GM10248 (cell line): Measurements from ENCODE around the gene IPCEF1.
"Not testable (repeated sequence)": the region's sequence is repeated elsewhere in the genome, so short reads cannot be mapped to it uniquely, and the experiment has no call there.

ENCODE experiments used
- CTCF ChIA-PET: fragments of 300-600 bp; sonication (Branson Sonifier 250); formaldehyde crosslinking; extraction: SDS; loops from one replicate; lab custom pipeline; 2021; ENCODE audit warnings: antibody characterized with exemption; lab: Yijun Ruan, JAX
- POLR2A ChIA-PET: fragments of 350-650 bp; sonication (Branson Sonifier 250); formaldehyde crosslinking; extraction: SDS; loops from one replicate; lab custom pipeline; 2020; ENCODE audit warnings: antibody characterized with exemption; lab: Yijun Ruan, JAX
- DNase-seq: peaks from one replicate; pipeline ENCODE4 v3.0.0; 2012; ENCODE audit errors: extremely low spot score
- CTCF ChIP-seq: IDR thresholded peaks from 2 replicates; pipeline ENCODE4 v1.5.1; 2012; ENCODE audit warnings: mild to moderate bottlenecking, low read depth; ENCODE audit errors: extremely low read depth, missing control alignments, control extremely low read depth

IPCEF1 gene

GRCh38 chr6:154319231-154319858 lies 37.3 kb downstream of the IPCEF1 start:
- ChIA-PET POLR2A (no interaction called here), CTCF (no interaction called here)
- DNase-seq = no peak
- TF ChIP-seq CTCF = no peak

GRCh38 chr6:154318721-154319120 lies 37.9 kb downstream of the IPCEF1 start:
- no peak for TF ChIP-seq CTCF
- ChIA-PET POLR2A (no interaction called here), CTCF (no interaction called here)
- DNase-seq = no peak

- no peak for DNase-seq
- no peak for TF ChIP-seq CTCF
- POLR2A ChIA-PET = no interaction called here
- CTCF ChIA-PET = no interaction called here
Observed at GRCh38 chr6:154316131-154316530, 40.5 kb downstream of the IPCEF1 start.

- no peak for DNase-seq
- ChIA-PET CTCF (interaction anchor here (1.3 kb wide), 1 partner anchor 37 kb away, joined by 3 read pairs; no protein-coding TSS in a partner anchor), POLR2A (no interaction called here)
- no peak for TF ChIP-seq CTCF
Observed at GRCh38 chr6:154314084-154314483, 42.5 kb downstream of the IPCEF1 start.

- TF ChIP-seq CTCF = no peak
- ChIA-PET POLR2A (no interaction called here), CTCF (no interaction called here)
- DNase-seq = no peak
Observed at GRCh38 chr6:154308986-154309385, 47.6 kb downstream of the IPCEF1 start.

- POLR2A ChIA-PET = no interaction called here
- no peak for TF ChIP-seq CTCF
- no peak for DNase-seq
- CTCF ChIA-PET = no interaction called here
Observed at GRCh38 chr6:154307696-154308425, 48.7 kb downstream of the IPCEF1 start.

- CTCF ChIA-PET, DNase-seq, POLR2A ChIA-PET: not testable (repeated sequence)
Observed at GRCh38 chr6:154307147-154307546, 49.5 kb downstream of the IPCEF1 start.
